ENCODE results near the gene GALNT2.

Gene GALNT2

DNA sequence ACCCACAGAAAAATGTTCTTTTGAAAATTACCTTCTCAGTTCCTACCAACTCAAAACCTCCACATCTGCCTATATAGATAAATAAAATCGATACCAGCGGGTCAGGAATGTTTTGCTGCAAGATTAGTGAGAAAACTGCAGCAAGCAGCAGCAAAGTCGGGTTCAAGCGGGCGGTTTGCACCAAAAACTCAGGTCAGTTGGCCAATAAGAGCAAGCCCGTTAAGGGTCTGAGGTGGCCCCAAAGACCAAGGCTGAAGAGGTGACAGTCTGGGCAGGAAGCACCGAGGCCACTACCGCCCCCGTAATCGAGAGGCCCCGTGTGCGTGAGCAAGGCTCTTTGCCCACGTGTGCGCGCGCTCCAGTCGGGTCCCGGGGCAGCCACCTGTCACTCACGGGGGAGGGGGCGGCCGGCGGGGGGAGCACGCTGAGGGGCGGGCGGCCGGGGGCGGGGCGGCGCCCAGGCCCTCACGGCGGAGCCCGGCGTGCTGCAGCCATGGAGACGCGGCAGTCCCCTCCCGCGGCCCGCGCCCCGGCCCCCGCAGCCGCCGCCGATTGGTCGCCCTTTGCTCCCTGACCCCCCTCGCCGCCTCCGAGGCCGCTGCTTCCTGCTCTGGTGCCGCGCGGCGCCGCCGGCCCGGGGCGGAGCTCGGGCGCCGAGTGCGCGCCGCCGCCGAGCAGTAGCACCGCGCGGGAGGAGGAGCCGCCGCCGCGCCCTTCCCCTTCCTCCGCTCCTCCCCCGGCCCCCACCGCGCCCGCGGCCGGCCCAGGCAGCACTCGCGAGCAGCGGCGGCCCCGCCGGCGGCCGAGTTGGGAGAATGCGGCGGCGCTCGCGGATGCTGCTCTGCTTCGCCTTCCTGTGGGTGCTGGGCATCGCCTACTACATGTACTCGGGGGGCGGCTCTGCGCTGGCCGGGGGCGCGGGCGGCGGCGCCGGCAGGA, at the start of gene GALNT2:
GALNT2 (plus strand) TSS at position 773 of the 939 bp plus-strand sequence; CDS start at position 816, 43 bp downstream.
- DNase-seq (ENCODE audit: low read depth), result peak; percentile 82

GRCh38 chr1:230020451-230020850, 46.6 kb upstream of the GALNT2 start:
- DNase-seq (ENCODE audit: low read depth), result no peak

GRCh38 chr1:230022666-230023380, 44.2 kb upstream of the GALNT2 start:
- DNase-seq (ENCODE audit: low read depth), result no peak

- DNase-seq (ENCODE audit: low read depth), result no peak
Observed at GRCh38 chr1:230025686-230026085, 41.4 kb upstream of the GALNT2 start.

DNA sequence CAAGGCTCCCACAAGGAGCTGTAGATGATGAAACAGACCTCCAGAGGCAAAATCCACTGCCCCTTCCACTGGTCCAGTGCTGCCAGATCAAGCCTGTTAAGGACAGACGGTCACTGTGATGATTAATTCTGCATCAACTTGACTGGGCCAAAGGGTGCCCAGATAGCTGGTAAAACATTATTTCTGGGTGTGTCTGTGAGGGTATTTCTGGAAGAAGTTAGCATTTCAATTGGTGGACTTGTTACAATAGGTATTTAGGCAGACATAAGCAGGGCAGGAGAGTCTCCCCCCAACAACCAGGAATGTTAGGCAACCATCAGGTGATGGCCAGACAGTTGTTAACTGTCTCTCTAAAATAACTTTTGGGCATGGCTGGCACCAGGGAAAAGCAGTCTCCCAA, 40.9 kb upstream of the GALNT2 start:
- no peak for DNase-seq (ENCODE audit: low read depth)

GRCh38 chr1:230026572-230026971, 40.5 kb upstream of the GALNT2 start:
- DNase-seq (ENCODE audit: low read depth), result no peak

GRCh38 chr1:230028602-230029223, 38.3 kb upstream of the GALNT2 start:
- no peak for DNase-seq (ENCODE audit: low read depth)

- DNase-seq (ENCODE audit: low read depth), result no peak
Observed at GRCh38 chr1:230029244-230029941, 37.6 kb upstream of the GALNT2 start.

GRCh38 chr1:230030122-230030821, 36.8 kb upstream of the GALNT2 start:
- no peak for DNase-seq (ENCODE audit: low read depth)

DNA sequence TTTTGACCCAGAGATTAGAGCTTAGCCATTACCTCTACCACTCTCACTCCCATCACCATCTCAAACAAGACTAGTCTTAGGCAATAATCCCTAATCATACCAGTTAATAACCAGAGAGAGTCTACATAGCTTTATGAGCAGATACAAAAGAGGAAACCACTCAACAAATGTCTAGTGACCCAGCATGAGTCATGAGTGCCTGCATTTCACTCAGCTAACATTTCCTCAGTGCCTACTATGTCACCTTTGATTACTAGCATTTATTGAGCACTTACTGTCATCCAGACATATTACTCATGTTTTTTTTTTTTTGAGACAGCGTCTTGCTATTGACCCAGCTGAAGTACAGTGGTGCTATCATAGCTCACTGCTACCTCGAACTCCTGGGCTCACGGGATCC, 35.9 kb upstream of the GALNT2 start:
- no peak for DNase-seq (ENCODE audit: low read depth)

DNA sequence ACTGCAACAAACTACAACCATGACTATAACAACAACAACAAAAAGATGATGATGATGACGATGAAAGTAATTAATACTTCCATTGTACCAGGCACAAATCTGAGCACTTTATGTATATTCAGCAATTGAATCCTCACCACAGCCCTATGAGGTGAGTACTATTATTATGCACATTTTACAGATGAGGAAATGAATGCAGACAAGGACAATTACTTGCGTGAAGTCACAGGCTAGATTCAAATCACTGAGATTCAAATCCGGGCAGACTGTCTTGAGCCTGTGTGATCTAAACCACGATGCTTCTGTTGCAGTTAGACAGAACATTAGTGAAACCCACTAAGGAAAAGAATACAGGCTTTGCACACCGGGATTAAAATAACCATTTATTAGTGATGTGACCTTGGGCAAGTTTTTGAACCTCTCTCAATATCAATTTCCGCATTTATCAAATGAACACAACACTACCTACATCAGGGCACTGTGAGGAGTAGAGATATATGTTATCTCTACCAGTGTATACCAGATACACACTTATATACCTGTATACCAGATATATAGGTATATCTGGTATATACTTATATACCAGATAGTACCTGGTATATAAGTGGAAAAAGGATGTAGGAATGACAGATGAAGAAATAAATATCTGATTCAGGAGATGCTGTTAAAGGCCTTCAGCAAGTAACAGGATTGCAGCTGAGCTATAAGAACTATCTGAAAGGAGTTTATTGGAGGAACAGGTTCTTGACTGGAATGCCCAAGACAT, 34.3 kb upstream of the GALNT2 start:
- no peak for DNase-seq (ENCODE audit: low read depth)

GRCh38 chr1:230037261-230037660, 29.8 kb upstream of the GALNT2 start:
- no peak for DNase-seq (ENCODE audit: low read depth)

DNA sequence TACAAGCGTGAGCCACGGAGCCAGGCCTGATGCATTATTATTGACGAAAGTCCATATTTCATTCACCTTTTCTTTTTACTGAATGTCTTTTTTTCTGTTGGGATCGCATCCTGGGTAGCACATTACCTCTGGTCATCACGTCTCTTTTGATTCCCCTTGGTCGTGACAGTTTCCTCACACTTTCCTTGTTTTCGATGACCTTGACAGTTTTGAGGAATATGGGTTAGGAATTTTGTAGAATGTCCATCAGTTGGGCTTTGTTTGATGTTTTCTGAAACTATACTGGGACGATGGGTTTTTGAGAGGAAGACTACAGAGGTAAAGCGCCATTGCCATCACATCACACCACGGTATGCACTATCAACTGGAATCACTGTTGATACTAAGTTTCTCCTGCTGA, 26.6 kb upstream of the GALNT2 start:
- DNase-seq (ENCODE audit: low read depth), result no peak

GRCh38 chr1:230043081-230043480, 24.0 kb upstream of the GALNT2 start:
- no peak for DNase-seq (ENCODE audit: low read depth)

- no peak for DNase-seq (ENCODE audit: low read depth)
Observed at GRCh38 chr1:230044729-230045128, 22.3 kb upstream of the GALNT2 start.

- no peak for DNase-seq (ENCODE audit: low read depth)
Observed at GRCh38 chr1:230047114-230047865, 19.7 kb upstream of the GALNT2 start.

DNA sequence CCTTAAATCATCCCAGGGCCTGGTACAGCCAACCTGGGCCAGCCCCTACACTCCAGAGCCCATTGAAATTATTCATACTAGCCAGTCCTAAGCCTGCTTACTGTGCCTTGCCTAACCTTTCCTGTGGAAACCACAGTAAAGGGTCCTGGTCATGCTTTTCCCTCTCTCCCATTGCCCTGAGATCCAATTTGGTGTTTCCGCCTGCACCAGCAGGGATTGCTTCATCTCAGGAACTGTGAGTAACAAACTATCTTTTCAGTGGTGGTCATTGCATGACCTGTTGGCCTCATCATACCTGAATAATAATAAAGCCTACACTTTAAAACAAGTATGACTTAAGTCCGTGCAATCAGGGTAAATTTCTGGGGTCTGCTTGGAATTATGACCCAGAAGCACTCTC, 18.7 kb upstream of the GALNT2 start:
- DNase-seq (ENCODE audit: low read depth), result no peak

DNA sequence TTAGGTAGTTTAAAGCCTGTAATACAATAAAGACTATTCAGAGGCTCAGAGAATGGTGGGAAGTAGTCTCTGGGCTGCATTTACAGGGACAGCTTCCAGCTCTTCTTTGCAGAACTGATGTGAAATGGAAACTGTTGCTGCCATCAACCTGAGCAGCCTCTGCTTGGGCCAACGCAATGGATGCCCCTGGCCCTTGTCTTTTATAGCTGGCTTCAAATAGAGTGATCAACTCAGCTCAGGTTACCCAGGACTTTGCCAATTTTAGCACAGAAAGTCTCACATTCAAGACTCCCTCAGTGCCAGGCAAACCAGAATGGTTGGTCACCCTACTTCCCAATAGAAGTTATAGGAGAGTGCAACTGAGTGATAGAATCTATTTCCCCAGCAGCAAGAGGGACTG, 18.1 kb upstream of the GALNT2 start:
- DNase-seq (ENCODE audit: low read depth), result no peak

DNA sequence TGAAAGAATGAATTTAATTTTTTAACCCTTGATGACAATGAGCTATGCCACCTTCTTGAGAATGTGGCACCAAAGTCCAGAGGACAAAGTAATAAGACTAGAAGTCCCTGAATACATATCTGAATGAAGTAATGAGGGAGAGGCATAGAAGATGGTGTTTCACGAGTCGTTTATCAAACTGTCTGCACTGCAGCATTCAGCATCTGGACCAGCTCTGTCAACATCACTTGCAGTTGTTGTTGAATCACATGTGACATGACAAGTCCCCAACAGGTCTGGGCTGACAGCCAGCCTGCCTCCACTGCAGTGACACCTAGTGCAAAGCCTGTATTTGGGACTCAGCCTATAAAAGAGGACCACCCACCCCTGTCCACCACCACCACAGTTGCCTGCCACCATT, 17.3 kb upstream of the GALNT2 start:
- DNase-seq (ENCODE audit: low read depth), result no peak

All from activated T-helper 9 cell treated with anti-CD3 and anti-CD28 coated beads, Interleukin-2, amount 50 U/mL, for 16 hours (primary cell).